ENCODE results near the gene FST. TPM values are rescaled to one million over a fixed set of nuclear protein-coding genes. Genes with fewer than 3 reads are reported as not detected.

The FST gene
- total RNA-seq = not detected
- polyA plus RNA-seq = under 1 TPM in 2 of 4 donors, not detected in 2; 0.10 to 0.22 TPM

GRCh38 chr5:53480416-53481158 lies at the start of gene FST:
Gene FST (plus strand): TSS chr5:53480629. CDS start chr5:53480792, 163 bp downstream.
- no peaks in the 10 kb centered on the region for H3K9me3 ChIP-seq (ENCODE audit: control insufficient read depth in 2 of 2, low read length in 2 of 2)
- peaks cover 14 to 48% (median 27%) of the 10 kb centered on the region in 4 donors for H3K4me1 Mint-ChIP-seq
- ATAC-seq (ENCODE audit: low read depth in 2 of 2) (no peak), DNase-seq (peak in 1 of 3 donors; percentile 5)
- no peak within 1 kb of the TSS for H3K27ac ChIP-seq (ENCODE audit: insufficient read depth, low read length, poor library complexity, severe bottlenecking)
- H3K36me3 Mint-ChIP-seq = no peaks in the 10 kb centered on the region
- peaks cover 80% of the 10 kb centered on the region for H3K27me3 Mint-ChIP-seq
- peaks cover 0 to 3% (median 0%) of the 10 kb centered on the region in 7 donors for H3K9me3 Mint-ChIP-seq
- no peaks in the 10 kb centered on the region for H3K36me3 ChIP-seq (ENCODE audit: control insufficient read depth, insufficient read depth, low read length)
- H3K4me3 ChIP-seq (ENCODE audit: low read depth, low read length) = peak within 1 kb of the TSS; percentile 91
- H3K27me3 ChIP-seq (ENCODE audit: control insufficient read depth, insufficient read depth, low read length) = peaks cover 39% of the 10 kb centered on the region
- peaks cover 37% of the 10 kb centered on the region for H3K4me1 ChIP-seq (ENCODE audit: control insufficient read depth, insufficient read depth, low read length, poor library complexity, severe bottlenecking)
- peak within 1 kb of the TSS; percentile 86 to 98 (median 96) for H3K4me3 Mint-ChIP-seq
- H3K27ac Mint-ChIP-seq = peak within 1 kb of the TSS in 2 of 3 donors; percentile 55 to 74

- no peak overlapping the region for H3K27ac ChIP-seq (ENCODE audit: insufficient read depth, low read length, poor library complexity, severe bottlenecking)
- Mint-ChIP-seq H3K4me3 (no peak overlapping the region), H3K27ac (no peak overlapping the region), H3K36me3 (no peaks in the 10 kb centered on the region), H3K9me3 (no peaks in the 10 kb centered on the region), H3K4me1 (no peaks in the 10 kb centered on the region), H3K27me3 (peaks cover 4% of the 10 kb centered on the region)
- H3K9me3 ChIP-seq (ENCODE audit: control insufficient read depth in 2 of 2, low read length in 2 of 2) = no peaks in the 10 kb centered on the region
- no peak overlapping the region for H3K4me3 ChIP-seq (ENCODE audit: low read depth, low read length)
- no peak for ATAC-seq (ENCODE audit: low read depth in 2 of 2)
- H3K36me3 ChIP-seq (ENCODE audit: control insufficient read depth, insufficient read depth, low read length) = no peaks in the 10 kb centered on the region
- H3K27me3 ChIP-seq (ENCODE audit: control insufficient read depth, insufficient read depth, low read length) = no peaks in the 10 kb centered on the region
- DNase-seq = no peak
- no peaks in the 10 kb centered on the region for H3K4me1 ChIP-seq (ENCODE audit: control insufficient read depth, insufficient read depth, low read length, poor library complexity, severe bottlenecking)
These were observed 48.8 kb upstream of the FST start for GRCh38 chr5:53431665-53432064.

DNA sequence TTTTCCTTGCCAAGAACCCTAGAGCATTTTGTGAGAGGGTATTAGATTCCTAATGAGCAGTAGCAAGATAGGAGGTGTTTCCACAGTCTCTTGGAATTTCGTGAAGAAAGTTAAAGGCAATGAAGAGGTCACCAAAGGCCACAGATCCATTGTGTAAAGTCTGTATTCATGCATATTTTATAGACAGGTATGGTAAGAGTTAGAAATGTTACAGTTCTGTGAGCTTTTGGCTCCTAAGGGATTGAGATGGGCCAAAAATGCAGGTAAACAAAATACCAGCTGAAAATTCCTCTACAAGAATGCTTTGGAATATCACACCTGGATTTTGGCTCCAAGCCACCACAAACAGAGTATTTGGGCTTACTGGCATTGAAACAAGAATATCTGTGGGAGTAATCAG lies 47.4 kb upstream of the FST start:
- H3K4me1 Mint-ChIP-seq = no peaks in the 10 kb centered on the region
- H3K27ac Mint-ChIP-seq = no peak overlapping the region
- ATAC-seq (ENCODE audit: low read depth in 2 of 2) (no peak), DNase-seq (no peak)
- no peak overlapping the region for H3K27ac ChIP-seq (ENCODE audit: insufficient read depth, low read length, poor library complexity, severe bottlenecking)
- H3K9me3 ChIP-seq (ENCODE audit: control insufficient read depth in 2 of 2, low read length in 2 of 2) = no peaks in the 10 kb centered on the region
- H3K36me3 Mint-ChIP-seq = no peaks in the 10 kb centered on the region
- no peaks in the 10 kb centered on the region for H3K4me1 ChIP-seq (ENCODE audit: control insufficient read depth, insufficient read depth, low read length, poor library complexity, severe bottlenecking)
- no peaks in the 10 kb centered on the region for H3K36me3 ChIP-seq (ENCODE audit: control insufficient read depth, insufficient read depth, low read length)
- no peak overlapping the region for H3K4me3 Mint-ChIP-seq
- peaks cover 4% of the 10 kb centered on the region for H3K27me3 Mint-ChIP-seq
- no peak overlapping the region for H3K4me3 ChIP-seq (ENCODE audit: low read depth, low read length)
- no peaks in the 10 kb centered on the region for H3K27me3 ChIP-seq (ENCODE audit: control insufficient read depth, insufficient read depth, low read length)
- H3K9me3 Mint-ChIP-seq = no peaks in the 10 kb centered on the region

GRCh38 chr5:53434541-53434940 lies 45.9 kb upstream of the FST start:
- no peak overlapping the region for H3K4me3 Mint-ChIP-seq
- DNase-seq (no peak), ATAC-seq (ENCODE audit: low read depth in 2 of 2) (no peak)
- Histone ChIP-seq H3K4me3 (ENCODE audit: low read depth, low read length) (no peak overlapping the region), H3K4me1 (ENCODE audit: control insufficient read depth, insufficient read depth, low read length, poor library complexity, severe bottlenecking) (no peaks in the 10 kb centered on the region), H3K9me3 (ENCODE audit: control insufficient read depth in 2 of 2, low read length in 2 of 2) (no peaks in the 10 kb centered on the region), H3K27me3 (ENCODE audit: control insufficient read depth, insufficient read depth, low read length) (no peaks in the 10 kb centered on the region), H3K27ac (ENCODE audit: insufficient read depth, low read length, poor library complexity, severe bottlenecking) (no peak overlapping the region), H3K36me3 (ENCODE audit: control insufficient read depth, insufficient read depth, low read length) (no peaks in the 10 kb centered on the region)
- H3K36me3 Mint-ChIP-seq = no peaks in the 10 kb centered on the region
- peaks cover 4% of the 10 kb centered on the region for H3K27me3 Mint-ChIP-seq
- H3K27ac Mint-ChIP-seq = no peak overlapping the region
- H3K4me1 Mint-ChIP-seq = no peaks in the 10 kb centered on the region
- no peaks in the 10 kb centered on the region for H3K9me3 Mint-ChIP-seq

GRCh38 chr5:53436480-53437191 lies 43.8 kb upstream of the FST start:
- ATAC-seq (ENCODE audit: low read depth in 2 of 2) (no peak), DNase-seq (no peak)
- H3K4me1 ChIP-seq (ENCODE audit: control insufficient read depth, insufficient read depth, low read length, poor library complexity, severe bottlenecking) = no peaks in the 10 kb centered on the region
- Mint-ChIP-seq H3K27me3 (peaks cover 9% of the 10 kb centered on the region), H3K36me3 (no peaks in the 10 kb centered on the region), H3K4me1 (no peaks in the 10 kb centered on the region), H3K4me3 (no peak overlapping the region), H3K27ac (no peak overlapping the region), H3K9me3 (no peaks in the 10 kb centered on the region)
- no peaks in the 10 kb centered on the region for H3K27me3 ChIP-seq (ENCODE audit: control insufficient read depth, insufficient read depth, low read length)
- no peaks in the 10 kb centered on the region for H3K36me3 ChIP-seq (ENCODE audit: control insufficient read depth, insufficient read depth, low read length)
- no peak overlapping the region for H3K4me3 ChIP-seq (ENCODE audit: low read depth, low read length)
- no peak overlapping the region for H3K27ac ChIP-seq (ENCODE audit: insufficient read depth, low read length, poor library complexity, severe bottlenecking)
- H3K9me3 ChIP-seq (ENCODE audit: control insufficient read depth in 2 of 2, low read length in 2 of 2) = no peaks in the 10 kb centered on the region

GRCh38 chr5:53438079-53438478 lies 42.4 kb upstream of the FST start:
- DNase-seq (no peak), ATAC-seq (ENCODE audit: low read depth in 2 of 2) (no peak)
- Mint-ChIP-seq H3K36me3 (no peaks in the 10 kb centered on the region), H3K4me1 (no peaks in the 10 kb centered on the region), H3K27me3 (peaks cover 5% of the 10 kb centered on the region), H3K9me3 (no peaks in the 10 kb centered on the region), H3K4me3 (no peak overlapping the region), H3K27ac (no peak overlapping the region)
- Histone ChIP-seq H3K4me3 (ENCODE audit: low read depth, low read length) (no peak overlapping the region), H3K27me3 (ENCODE audit: control insufficient read depth, insufficient read depth, low read length) (no peaks in the 10 kb centered on the region), H3K27ac (ENCODE audit: insufficient read depth, low read length, poor library complexity, severe bottlenecking) (no peak overlapping the region), H3K9me3 (ENCODE audit: control insufficient read depth in 2 of 2, low read length in 2 of 2) (no peaks in the 10 kb centered on the region), H3K4me1 (ENCODE audit: control insufficient read depth, insufficient read depth, low read length, poor library complexity, severe bottlenecking) (no peaks in the 10 kb centered on the region), H3K36me3 (ENCODE audit: control insufficient read depth, insufficient read depth, low read length) (no peaks in the 10 kb centered on the region)

DNA sequence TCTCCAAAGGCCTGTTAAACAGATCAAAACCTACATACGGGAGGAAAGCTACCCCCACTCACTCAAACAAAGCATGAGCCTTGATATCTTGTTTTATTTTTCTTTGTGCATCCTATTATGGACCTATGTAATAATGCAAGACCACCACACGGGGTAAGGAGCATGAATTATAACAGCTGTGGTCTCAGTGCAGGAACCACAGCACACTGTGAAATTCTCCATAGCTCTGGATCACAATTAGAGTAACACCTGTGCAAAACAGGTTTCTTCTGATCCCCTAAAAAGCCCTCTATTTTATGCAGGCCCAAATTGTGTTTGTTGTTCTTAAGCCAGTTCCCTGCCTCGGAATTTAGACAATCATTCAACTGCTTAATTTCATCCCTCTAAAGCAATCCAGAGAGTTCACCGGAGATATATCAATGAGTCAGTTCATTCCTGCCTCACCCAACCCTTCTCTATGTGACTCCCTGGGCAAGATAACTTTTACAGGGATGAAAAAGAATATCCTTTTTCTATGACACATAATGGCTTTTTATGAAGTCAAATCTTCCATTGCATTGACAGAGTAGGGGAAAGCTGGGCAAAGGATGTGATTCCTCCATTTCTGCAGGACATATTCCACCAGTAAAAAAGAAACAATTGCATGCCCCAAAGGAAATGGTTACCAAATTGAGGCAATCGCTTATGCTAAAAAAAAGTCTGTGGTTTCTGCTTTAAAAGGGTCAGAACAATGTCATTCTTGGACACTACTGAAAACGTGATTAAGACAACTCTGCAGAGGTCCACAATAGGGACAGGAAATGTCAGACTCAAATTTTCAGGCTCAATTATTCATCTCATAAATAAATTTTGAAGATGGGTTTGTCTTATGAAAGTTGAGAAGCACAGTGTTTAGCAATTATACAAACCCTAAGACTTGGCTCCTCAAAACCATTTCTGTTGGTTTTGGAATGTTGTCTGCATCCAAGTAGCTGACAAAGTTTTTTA lies 41.6 kb upstream of the FST start:
- no peak for DNase-seq
- Histone ChIP-seq H3K27me3 (ENCODE audit: control insufficient read depth, insufficient read depth, low read length) (no peaks in the 10 kb centered on the region), H3K27ac (ENCODE audit: insufficient read depth, low read length, poor library complexity, severe bottlenecking) (no peak overlapping the region), H3K9me3 (ENCODE audit: control insufficient read depth in 2 of 2, low read length in 2 of 2) (no peaks in the 10 kb centered on the region), H3K4me1 (ENCODE audit: control insufficient read depth, insufficient read depth, low read length, poor library complexity, severe bottlenecking) (no peaks in the 10 kb centered on the region), H3K4me3 (ENCODE audit: low read depth, low read length) (no peak overlapping the region), H3K36me3 (ENCODE audit: control insufficient read depth, insufficient read depth, low read length) (no peaks in the 10 kb centered on the region)
- Mint-ChIP-seq H3K4me1 (no peaks in the 10 kb centered on the region), H3K27me3 (peaks cover 5% of the 10 kb centered on the region), H3K4me3 (no peak overlapping the region), H3K9me3 (no peaks in the 10 kb centered on the region), H3K27ac (no peak overlapping the region), H3K36me3 (no peaks in the 10 kb centered on the region)
- ATAC-seq (ENCODE audit: low read depth in 2 of 2) = no peak

Data from CD4-positive, CD25-positive, alpha-beta regulatory T cell (primary cell).